IMR-90 (cell line): Measurements from ENCODE around the gene GTF3C4. TPM values are rescaled to one million over a fixed set of nuclear protein-coding genes. Genes with fewer than 3 reads are reported as not detected.

Experiments used
- ATAC-seq: fragments of 200-7000 bp; cut with Tn5 transposase; 2 replicates; pipeline ENCODE4 v1.9.1; 2020; ENCODE audit warnings: low read depth, mild to moderate bottlenecking, moderate library complexity
- BruUV-seq: library from RNA; stranded (reverse); fragments of 400-500 nt; replicated peaks from 2 replicates; lab custom pipeline; 2021; lab: Mats Ljungman, UMichigan
- CTCF ChIA-PET: fragments of 300-600 bp; formaldehyde crosslinking; extraction: SDS; loops from one replicate; lab custom pipeline; 2021; ENCODE audit warnings: antibody characterized with exemption; lab: Yijun Ruan, JAX
- POLR2A ChIA-PET: fragments of 300-600 bp; sonication (Branson Sonifier 250); formaldehyde crosslinking; loops from one replicate; lab custom pipeline; 2022; ENCODE audit warnings: antibody characterized with exemption; ENCODE audit not compliant: unreplicated experiment; lab: Charles Lee
- DNase-seq: peaks from one replicate; pipeline ENCODE4 v3.0.0; 2013
- H2AFZ ChIP-seq: replicated peaks from 2 replicates; pipeline ENCODE3; 2013; ENCODE audit warnings: low read length, mild to moderate bottlenecking; ENCODE audit not compliant: poor library complexity
- H2AK5ac ChIP-seq: 2 replicates; pipeline ENCODE4 v1.6.1; 2013; ENCODE audit warnings: low read depth, low read length, inconsistent platforms
- H2AK9ac ChIP-seq: replicated peaks from 2 replicates; pipeline ENCODE3; 2013; ENCODE audit warnings: mild to moderate bottlenecking, low read depth, low read length, moderate library complexity; ENCODE audit not compliant: poor library complexity
- H2BK120ac ChIP-seq: 2 replicates; pipeline ENCODE4 v1.6.1; 2013; ENCODE audit warnings: low read depth, low read length, inconsistent platforms
- H2BK15ac ChIP-seq: 3 replicates; pipeline ENCODE4 v1.6.1; 2013; ENCODE audit warnings: low read depth, low read length, inconsistent platforms
- H2BK20ac ChIP-seq: 2 replicates; pipeline ENCODE4 v1.6.1; 2013; ENCODE audit warnings: low read depth, mild to moderate bottlenecking, inconsistent platforms, low read length, moderate library complexity
- H2BK5ac ChIP-seq: 2 replicates; pipeline ENCODE4 v1.6.1; 2013; ENCODE audit warnings: mild to moderate bottlenecking, low read depth, low read length, inconsistent platforms; ENCODE audit not compliant: poor library complexity, severe bottlenecking
- H3K14ac ChIP-seq: replicated peaks from 2 replicates; pipeline ENCODE4 v1.6.1; 2013; ENCODE audit warnings: low read depth, low read length, inconsistent platforms
- H3K18ac ChIP-seq: 2 replicates; pipeline ENCODE4 v1.6.1; 2013; ENCODE audit warnings: low read depth, low read length, control low read depth
- H3K23ac ChIP-seq: 2 replicates; pipeline ENCODE4 v1.6.1; 2013; ENCODE audit warnings: low read depth, low read length, inconsistent platforms
- H3K27ac ChIP-seq: 2 replicates; pipeline ENCODE4 v1.5.1; 2013; ENCODE audit warnings: mild to moderate bottlenecking, control low read depth, low read length; ENCODE audit not compliant: insufficient read depth
- H3K27me3 ChIP-seq: 2 replicates; pipeline ENCODE4 v1.6.1; 2013; ENCODE audit warnings: low read length; ENCODE audit not compliant: control insufficient read depth, insufficient read depth
- H3K36me3 ChIP-seq: 2 replicates; pipeline ENCODE4 v1.6.1; 2013; ENCODE audit warnings: low read length, mixed read lengths; ENCODE audit not compliant: control insufficient read depth, insufficient read depth
- H3K4ac ChIP-seq: 2 replicates; pipeline ENCODE4 v1.6.1; 2013; ENCODE audit warnings: low read depth, low read length, inconsistent platforms
- H3K4me1 ChIP-seq: 2 replicates; pipeline ENCODE4 v1.6.1; 2013; ENCODE audit warnings: low read length, mixed read lengths; ENCODE audit not compliant: control insufficient read depth, insufficient read depth
- H3K4me2 ChIP-seq: 2 replicates; pipeline ENCODE4 v1.6.1; 2013; ENCODE audit warnings: low read depth, mild to moderate bottlenecking, control low read depth, low read length, moderate library complexity
- H3K4me3 ChIP-seq: 2 replicates; pipeline ENCODE4 v1.5.1; 2013; ENCODE audit warnings: low read depth, mild to moderate bottlenecking, control low read depth, low read length, moderate library complexity; ENCODE audit not compliant: insufficient read depth
- H3K56ac ChIP-seq: 2 replicates; pipeline ENCODE4 v1.6.1; 2013; ENCODE audit warnings: low read length, inconsistent platforms; ENCODE audit not compliant: insufficient read depth; ENCODE audit errors: extremely low read depth
- H3K79me1 ChIP-seq, 2 experiments: 2 replicates each; pipeline ENCODE4 v1.6.1; 2013; ENCODE audit warnings: low read length in 2 of 2, inconsistent platforms in 1 of 2, low read depth in 1 of 2
- H3K9ac ChIP-seq: 2 replicates; pipeline ENCODE4 v1.6.1; 2013; ENCODE audit warnings: low read depth, low read length, control low read depth
- H3K9me1 ChIP-seq: 2 replicates; pipeline ENCODE4 v1.6.1; 2013; ENCODE audit warnings: low read length, inconsistent platforms; ENCODE audit not compliant: insufficient read depth
- H3K9me3 ChIP-seq: 2 replicates; pipeline ENCODE4 v1.6.1; 2013; ENCODE audit warnings: low read length; ENCODE audit not compliant: control insufficient read depth, insufficient read depth
- H4K20me1 ChIP-seq: 2 replicates; pipeline ENCODE4 v1.6.1; 2013; ENCODE audit warnings: low read length, inconsistent platforms; ENCODE audit not compliant: insufficient read depth
- H4K5ac ChIP-seq: 2 replicates; pipeline ENCODE4 v1.6.1; 2013; ENCODE audit warnings: mild to moderate bottlenecking, low read depth, low read length, control low read depth
- H4K8ac ChIP-seq, 2 experiments: 2 replicates each; pipeline ENCODE4 v1.6.1; 2013; ENCODE audit warnings: low read depth in 2 of 2, low read length in 2 of 2, control low read depth in 1 of 2, inconsistent platforms in 1 of 2
- H4K91ac ChIP-seq: 2 replicates; pipeline ENCODE4 v1.6.1; 2013; ENCODE audit warnings: low read depth, low read length, inconsistent platforms; ENCODE audit not compliant: insufficient read depth
- BHLHE40 ChIP-seq: fragments of 150-350 bp; IDR thresholded peaks from 2 replicates; pipeline ENCODE4 v1.6.1; 2016; ENCODE audit warnings: mild to moderate bottlenecking, low read depth, low read length
- CEBPB ChIP-seq: IDR thresholded peaks from 2 replicates; pipeline ENCODE4 v1.6.1; 2012; ENCODE audit warnings: low read depth, low read length, improper control_type of control experiment
- CHD1 ChIP-seq: IDR thresholded peaks from 2 replicates; pipeline ENCODE4 v1.6.1; 2012; ENCODE audit warnings: low read depth, low read length, improper control_type of control experiment
- CTCF ChIP-seq: conservative IDR thresholded peaks from 2 replicates; pipeline ENCODE4 v1.5.1; 2012; ENCODE audit warnings: mild to moderate bottlenecking, low read depth, low read length, improper control_type of control experiment
- ELK1 ChIP-seq: fragments of 150-350 bp; IDR thresholded peaks from 2 replicates; pipeline ENCODE4 v1.6.1; 2016; ENCODE audit warnings: low read depth, mild to moderate bottlenecking, low read length, moderate library complexity, borderline replicate concordance
- FOS ChIP-seq: fragments of 150-350 bp; IDR thresholded peaks from 2 replicates; pipeline ENCODE4 v1.6.1; 2016; ENCODE audit warnings: low read depth, low read length
- MAFK ChIP-seq: IDR thresholded peaks from 2 replicates; pipeline ENCODE4 v1.6.1; 2012; ENCODE audit warnings: low read depth, low read length, improper control_type of control experiment
- MAZ ChIP-seq: IDR thresholded peaks from 2 replicates; pipeline ENCODE4 v1.6.1; 2012; ENCODE audit warnings: low read depth, mild to moderate bottlenecking, low read length, improper control_type of control experiment, moderate library complexity, borderline replicate concordance
- MXI1 ChIP-seq: IDR thresholded peaks from 2 replicates; pipeline ENCODE4 v1.6.1; 2012; ENCODE audit warnings: low read depth, mild to moderate bottlenecking, low read length, moderate library complexity, borderline replicate concordance
- NFE2L2 ChIP-seq: fragments of 150-350 bp; IDR thresholded peaks from 2 replicates; pipeline ENCODE4 v1.6.1; 2016; ENCODE audit warnings: low read depth, mild to moderate bottlenecking, low read length
- POLR2A ChIP-seq: IDR thresholded peaks from 2 replicates; pipeline ENCODE4 v1.6.1; 2012; ENCODE audit warnings: mild to moderate bottlenecking, low read depth, low read length
- RAD21 ChIP-seq: IDR thresholded peaks from 2 replicates; pipeline ENCODE4 v1.6.1; 2012; ENCODE audit warnings: low read length, improper control_type of control experiment
- RCOR1 ChIP-seq: IDR thresholded peaks from 2 replicates; pipeline ENCODE4 v1.6.1; 2012; ENCODE audit warnings: mild to moderate bottlenecking, low read length, improper control_type of control experiment; ENCODE audit not compliant: insufficient replicate concordance
- RFX5 ChIP-seq: IDR thresholded peaks from 2 replicates; pipeline ENCODE4 v1.8.0; 2012; ENCODE audit warnings: low read depth, mild to moderate bottlenecking, low read length, moderate library complexity
- SMC3 ChIP-seq: fragments of 150-350 bp; IDR thresholded peaks from 2 replicates; pipeline ENCODE4 v1.6.1; 2016; ENCODE audit warnings: low read depth, mild to moderate bottlenecking, antibody characterized with exemption, low read length, moderate library complexity
- WGBS, 2 experiments: methylation state at CpG; one replicate each; pipeline versions ENCODE4 v1.1.5 to v1.1.7; 2013; ENCODE audit warnings: missing lambda C conversion rate in 2 of 2; ENCODE audit not compliant: insufficient read length in 1 of 2; ENCODE audit errors: extremely low coverage in 2 of 2; 5-methylcytosine and 5-hydroxymethylcytosine counted together
- dilution Hi-C: fragments of 300-500 bp; cut with HindIII; formaldehyde crosslinking; loops from one replicate; pipeline ENCODE4 v1.14.3; 2018; ENCODE audit warnings: low sequenced_read_pairs; ENCODE audit not compliant: unreplicated experiment
- in situ Hi-C: fragments of 300-500 bp; cut with MboI; formaldehyde crosslinking; loops from 3 replicates; pipeline ENCODE4 v1.14.3; 2019; ENCODE audit warnings: low sequenced_read_pairs, inconsistent platforms, mixed read lengths
- intact Hi-C: fragments of 100-400 bp; cut with micrococcal nuclease; formaldehyde crosslinking; loops from 2 replicates; pipeline ENCODE4 v1.10.0; 2022
- polyA plus RNA-seq, 3 experiments: library from polyadenylated mRNA; depleted of rRNA; stranded (reverse); fragments of >200 nt; gene quantifications; 2 replicates each; pipeline ENCODE4 v1.2.3, GENCODE V29; 2012; ENCODE audit warnings: low replicate concordance in 1 of 3
- total RNA-seq: library from RNA; depleted of rRNA; stranded (reverse); fragments of >200 nt; gene quantifications from 2 replicates; pipeline ENCODE4 v1.2.3, GENCODE V29; 2012
- TF ChIP-seq, protein P1 (sequence below): fragments of 150-350 bp; IDR thresholded peaks from 2 replicates; pipeline ENCODE4 v1.6.1; 2017; ENCODE audit warnings: mild to moderate bottlenecking, antibody characterized with exemption, low read length, low read depth

GTF3C4 gene
- total and polyA plus RNA-seq, 2 of the 4 experiments (the other 2 are of a cell fraction), result 4.7 to 16.5 TPM

GRCh38 chr9:132725306-132725705 lies 55.0 kb downstream of the GTF3C4 start:
- H3K18ac ChIP-seq, result no peak overlapping the region
- no peak overlapping the region for H2BK120ac ChIP-seq
- ChIA-PET POLR2A (no interaction called here), CTCF (no interaction called here)
- no peaks in the 10 kb centered on the region for H3K9me3 ChIP-seq
- H2AK9ac ChIP-seq, result no peak overlapping the region
- no peak overlapping the region for H4K91ac ChIP-seq
- no peak for TF ChIP-seq MAFK
- no peak for TF ChIP-seq MAZ
- TF ChIP-seq CTCF, result no peak
- TF ChIP-seq CEBPB, result no peak
- TF ChIP-seq ELK1, result no peak
- no peak for TF ChIP-seq CHD1
- no peak for TF ChIP-seq RFX5
- TF ChIP-seq FOS, result no peak
- TF ChIP-seq MXI1, result no peak
- TF ChIP-seq RAD21, result no peak
- TF ChIP-seq RCOR1, result no peak
- TF ChIP-seq, protein P1, sequence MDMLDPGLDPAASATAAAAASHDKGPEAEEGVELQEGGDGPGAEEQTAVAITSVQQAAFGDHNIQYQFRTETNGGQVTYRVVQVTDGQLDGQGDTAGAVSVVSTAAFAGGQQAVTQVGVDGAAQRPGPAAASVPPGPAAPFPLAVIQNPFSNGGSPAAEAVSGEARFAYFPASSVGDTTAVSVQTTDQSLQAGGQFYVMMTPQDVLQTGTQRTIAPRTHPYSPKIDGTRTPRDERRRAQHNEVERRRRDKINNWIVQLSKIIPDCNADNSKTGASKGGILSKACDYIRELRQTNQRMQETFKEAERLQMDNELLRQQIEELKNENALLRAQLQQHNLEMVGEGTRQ, result no peak
- TF ChIP-seq NFE2L2, result no peak
- TF ChIP-seq SMC3, result no peak
- no peak for TF ChIP-seq POLR2A
- TF ChIP-seq BHLHE40, result no peak
- 50% methylated on average over 2 of the region's 13 CpGs; no CpG with 5 or more reads in 1 of the 2 experiments for WGBS, 2 experiments
- no peaks in the 10 kb centered on the region for H3K9me1 ChIP-seq
- DNase-seq (no peak), ATAC-seq (no peak)
- no peak overlapping the region for H2BK15ac ChIP-seq
- no peak overlapping the region for H3K27ac ChIP-seq
- H4K20me1 ChIP-seq, result no peaks in the 10 kb centered on the region
- no peak overlapping the region for H2BK5ac ChIP-seq
- H4K8ac ChIP-seq, result no peak overlapping the region
- H2AFZ ChIP-seq, result no peak overlapping the region
- in situ Hi-C loops (no loop called here), dilution Hi-C loops (no loop called here), intact Hi-C loops (no loop called here)
- H3K14ac ChIP-seq, result no peak overlapping the region
- H3K23ac ChIP-seq, result no peak overlapping the region
- H3K9ac ChIP-seq, result no peak overlapping the region
- no peak overlapping the region for H3K4me3 ChIP-seq
- no peak overlapping the region for H4K5ac ChIP-seq
- no peaks in the 10 kb centered on the region for H3K4me1 ChIP-seq
- no peak overlapping the region for H2AK5ac ChIP-seq
- H3K79me1 ChIP-seq, result no peaks in the 10 kb centered on the region
- H3K27me3 ChIP-seq, result peaks cover 42% of the 10 kb centered on the region
- no peak overlapping the region for H3K4me2 ChIP-seq
- H3K36me3 ChIP-seq, result no peaks in the 10 kb centered on the region
- no TSS peak for BruUV-seq
- H3K56ac ChIP-seq, result no peak overlapping the region
- no peak overlapping the region for H3K4ac ChIP-seq
- H2BK20ac ChIP-seq, result no peak overlapping the region
